Measurements from ENCODE around the gene PSMA1. TPM values are rescaled to one million over a fixed set of nuclear protein-coding genes. Genes with fewer than 3 reads are reported as not detected.

PSMA1 gene
- total RNA-seq, result 207 and 223 TPM in 2 replicates

GRCh38 chr11:14519917-14520746, at the start of gene PSMA1:
Gene PSMA1 (minus strand): TSS chr11:14520386. CDS start chr11:14520299, 87 bp downstream.

GRCh38 chr11:14499560-14500180, 20.5 kb downstream of the PSMA1 start, which contains the start of gene COPB1:
Gene COPB1 (minus strand): TSS chr11:14499811. CDS start chr11:14498928, 883 bp downstream.

Other genes with a start within 250 kb of the PSMA1 start
- 103 and 122 TPM in 2 replicates for gene RRAS2, start 161.2 kb downstream of the PSMA1 start, total RNA-seq
- gene COPB1, start 20.6 kb downstream of the PSMA1 start, total RNA-seq, result 172 and 174 TPM in 2 replicates
- gene PDE3B, start 123.4 kb upstream of the PSMA1 start, total RNA-seq, result 0.27 and 0.30 TPM in 2 replicates